CD14-positive monocyte (primary cell): ENCODE data around the gene HLTF. TPM values are rescaled to one million over a fixed set of nuclear protein-coding genes. Genes with fewer than 3 reads are reported as not detected.

Experiments
- DNase-seq, 3 donors: peaks; one replicate each; pipeline ENCODE4 v3.0.0-alpha.2; 2011 to 2022
- H2AFZ ChIP-seq: 2 replicates; pipeline ENCODE4 v1.6.0; 2012; ENCODE audit warnings: mild to moderate bottlenecking, low read depth, low read length, inconsistent platforms; ENCODE audit not compliant: insufficient read depth, poor library complexity, severe bottlenecking
- H3K27ac ChIP-seq, 2 donors: 1 replicate in 1 of 2; 2 replicates in 1 of 2; pipeline ENCODE4 v1.5.1; 2012 to 2013; ENCODE audit warnings: low read length in 2 of 2, control low read depth in 1 of 2, inconsistent platforms in 1 of 2, low read depth in 1 of 2, mild to moderate bottlenecking in 1 of 2
- H3K27me3 ChIP-seq, 2 donors: one replicate each; pipeline versions ENCODE4 v1.6.0 to v1.6.1; 2011 to 2013; ENCODE audit warnings: low read length in 2 of 2; ENCODE audit not compliant: control insufficient read depth in 2 of 2, insufficient read depth in 2 of 2
- H3K36me3 ChIP-seq, 2 donors: replicated peaks in 1 of 2; 1 replicate in 1 of 2; 2 replicates in 1 of 2; pipeline versions ENCODE4 v1.5.1 to v1.6.1; 2012 to 2013; ENCODE audit warnings: low read length in 2 of 2, control low read depth in 1 of 2, inconsistent platforms in 1 of 2, mild to moderate bottlenecking in 1 of 2; ENCODE audit not compliant: insufficient read depth in 2 of 2, control insufficient read depth in 1 of 2
- H3K4me1 ChIP-seq, 2 donors: 1 replicate in 1 of 2; 2 replicates in 1 of 2; pipeline versions ENCODE4 v1.5.1 to v1.6.1; 2012 to 2013; ENCODE audit warnings: low read length in 2 of 2, control low read depth in 1 of 2, inconsistent platforms in 1 of 2, mild to moderate bottlenecking in 1 of 2, moderate library complexity in 1 of 2; ENCODE audit not compliant: insufficient read depth in 2 of 2, control insufficient read depth in 1 of 2
- H3K4me2 ChIP-seq: replicated peaks from 2 replicates; pipeline ENCODE3; 2012; ENCODE audit warnings: low read length, moderate library complexity, mild to moderate bottlenecking; ENCODE audit not compliant: poor library complexity, severe bottlenecking; ENCODE audit errors: extremely low read depth
- H3K4me3 ChIP-seq, 3 experiments: fragments of 200-600 bp in 1 of 3; sonication (generic) in 1 of 3; replicated peaks in 1 of 3; 1 replicate in 2 of 3; 2 replicates in 1 of 3; pipeline ENCODE4 v1.5.1; 2011 to 2013; ENCODE audit warnings: low read length in 3 of 3, mild to moderate bottlenecking in 3 of 3, control low read depth in 2 of 3, low read depth in 2 of 3, inconsistent platforms in 1 of 3, moderate library complexity in 1 of 3
- H3K79me2 ChIP-seq: 2 replicates; pipeline ENCODE4 v1.6.0; 2012; ENCODE audit warnings: mild to moderate bottlenecking, control low read depth, inconsistent platforms, low read length, moderate library complexity; ENCODE audit not compliant: insufficient read depth
- H3K9ac ChIP-seq: 2 replicates; pipeline ENCODE4 v1.6.0; 2017; ENCODE audit warnings: low read length, mild to moderate bottlenecking; ENCODE audit not compliant: insufficient read depth, poor library complexity, severe bottlenecking
- H3K9me3 ChIP-seq, 2 donors: replicated peaks in 1 of 2; 1 replicate in 1 of 2; 2 replicates in 1 of 2; pipeline versions ENCODE4 v1.5.1 to v1.6.1; 2012 to 2013; ENCODE audit warnings: low read length in 2 of 2, control low read depth in 1 of 2; ENCODE audit not compliant: control insufficient read depth in 1 of 2, insufficient read depth in 1 of 2
- H4K20me1 ChIP-seq: 2 replicates; pipeline ENCODE4 v1.6.0; 2012; ENCODE audit warnings: mild to moderate bottlenecking, low read length, control low read depth, moderate library complexity; ENCODE audit not compliant: insufficient read depth
- H3K27ac Mint-ChIP-seq, 7 donors: one replicate each; pipeline ENCODE4 v1.8.0; 2020; ENCODE audit warnings: mild to moderate bottlenecking in 7 of 7, mixed read lengths in 7 of 7, moderate library complexity in 6 of 7, inconsistent platforms in 2 of 7
- H3K27me3 Mint-ChIP-seq, 3 donors: one replicate each; pipeline ENCODE4 v1.8.0; 2021 to 2022; ENCODE audit warnings: low read depth in 3 of 3, mild to moderate bottlenecking in 3 of 3, mixed read lengths in 3 of 3, moderate library complexity in 3 of 3, inconsistent platforms in 1 of 3
- H3K36me3 Mint-ChIP-seq, 2 donors: one replicate each; pipeline ENCODE4 v1.8.0; 2020; ENCODE audit warnings: mixed read lengths in 2 of 2, inconsistent platforms in 1 of 2, mild to moderate bottlenecking in 1 of 2
- H3K4me1 Mint-ChIP-seq: one replicate; pipeline ENCODE4 v1.8.0; 2020; ENCODE audit warnings: mild to moderate bottlenecking, mixed read lengths
- H3K4me3 Mint-ChIP-seq, 2 donors: one replicate each; pipeline ENCODE4 v1.8.0; 2020; ENCODE audit warnings: mild to moderate bottlenecking in 2 of 2, mixed read lengths in 2 of 2, moderate library complexity in 1 of 2
- H3K9me3 Mint-ChIP-seq, 7 donors: one replicate each; pipeline ENCODE4 v1.8.0; 2020 to 2022; ENCODE audit warnings: mixed read lengths in 7 of 7, mild to moderate bottlenecking in 6 of 7, moderate library complexity in 6 of 7, inconsistent platforms in 2 of 7
- WGBS: methylation state at CpG from one replicate; pipeline ENCODE4 v1.1.5; 2013; ENCODE audit warnings: missing lambda C conversion rate; ENCODE audit not compliant: insufficient coverage; 5-methylcytosine and 5-hydroxymethylcytosine counted together
- intact Hi-C, 2 donors: fragments of 100-400 bp; cut with micrococcal nuclease; formaldehyde crosslinking; loops; one replicate each; pipeline versions ENCODE4 v1.15.0 to v1.15.1; 2023
- polyA minus RNA-seq: library from RNA; depleted of rRNA, polyadenylated mRNA; stranded (reverse); fragments of >200 nt; gene quantifications from 2 replicates; pipeline ENCODE4 v1.2.3, GENCODE V29; 2012
- polyA plus RNA-seq, 3 donors: library from polyadenylated mRNA; depleted of rRNA in 1 of 3; unstranded in 2 of 3; stranded (reverse) in 1 of 3; fragments of 300-500 nt in 2 of 3; fragments of >200 nt in 1 of 3; fragmentation: Illumina TruSeq in 2 of 3; gene quantifications; 1 replicate in 2 of 3; 2 replicates in 1 of 3; pipeline ENCODE4 v1.2.3, GENCODE V29; 2012 to 2021
- total RNA-seq, 12 experiments: library from RNA in 1 of 12; stranded (reverse) in 1 of 12; fragments of 120-200 nt in 1 of 12; gene quantifications; one replicate each; pipeline ENCODE4 v1.2.4 and lab custom pipeline; 2013 to 2026; ENCODE audit warnings: mixed read lengths in 6 of 12, inconsistent platforms in 1 of 12
- TF ChIP-seq, protein P1 (sequence below): fragments of 200-600 bp; IDR thresholded peaks from one replicate; pipeline ENCODE4 v1.8.0; 2022; ENCODE audit warnings: antibody characterized with exemption, mild to moderate bottlenecking

Gene HLTF
- total RNA-seq (2013): 4.4 TPM
- 1 to 10 TPM; 2.0 to 4.6 (median 2.7) TPM for polyA plus RNA-seq
- polyA minus RNA-seq: 1.4 and 2.6 TPM in 2 replicates
- total RNA-seq (lab: John Stamatoyannopoulos, UW): 2.3 to 33.2 (median 8.2) reads per million in 11 experiments

GRCh38 chr3:149086232-149086988 lies at the start of gene HLTF:
Gene HLTF (minus strand): TSS chr3:149086533. CDS start chr3:149086336, 197 bp downstream.
- intact Hi-C loops: no loop called here
- Histone ChIP-seq H3K9me3 (no peaks in the 10 kb centered on the region), H3K27me3 (no peaks in the 10 kb centered on the region), H3K4me2 (peak within 1 kb of the TSS; percentile 99), H3K27ac (peak within 1 kb of the TSS; percentile 19 to 80), H3K9ac (peak within 1 kb of the TSS; percentile 74), H3K36me3 (no peaks in the 10 kb centered on the region), H3K4me3 (peak within 1 kb of the TSS; percentile 76 to 99 (median 84)), H4K20me1 (no peaks in the 10 kb centered on the region), H3K4me1 (peaks cover 10 to 14% of the 10 kb centered on the region in 2 donors), H2AFZ (peak within 1 kb of the TSS; percentile 99), H3K79me2 (peaks cover 32% of the 10 kb centered on the region)
- Mint-ChIP-seq H3K27me3 (peaks cover 0 to 2% (median 2%) of the 10 kb centered on the region in 3 donors), H3K36me3 (peaks cover 4 to 7% of the 10 kb centered on the region in 2 donors), H3K4me3 (peak within 1 kb of the TSS; percentile 98 to 99), H3K27ac (peak within 1 kb of the TSS; percentile 57 to 90 (median 79)), H3K4me1 (peaks cover 15% of the 10 kb centered on the region), H3K9me3 (peaks cover 0 to 2% (median 0%) of the 10 kb centered on the region in 7 donors)
- TF ChIP-seq, protein P1, sequence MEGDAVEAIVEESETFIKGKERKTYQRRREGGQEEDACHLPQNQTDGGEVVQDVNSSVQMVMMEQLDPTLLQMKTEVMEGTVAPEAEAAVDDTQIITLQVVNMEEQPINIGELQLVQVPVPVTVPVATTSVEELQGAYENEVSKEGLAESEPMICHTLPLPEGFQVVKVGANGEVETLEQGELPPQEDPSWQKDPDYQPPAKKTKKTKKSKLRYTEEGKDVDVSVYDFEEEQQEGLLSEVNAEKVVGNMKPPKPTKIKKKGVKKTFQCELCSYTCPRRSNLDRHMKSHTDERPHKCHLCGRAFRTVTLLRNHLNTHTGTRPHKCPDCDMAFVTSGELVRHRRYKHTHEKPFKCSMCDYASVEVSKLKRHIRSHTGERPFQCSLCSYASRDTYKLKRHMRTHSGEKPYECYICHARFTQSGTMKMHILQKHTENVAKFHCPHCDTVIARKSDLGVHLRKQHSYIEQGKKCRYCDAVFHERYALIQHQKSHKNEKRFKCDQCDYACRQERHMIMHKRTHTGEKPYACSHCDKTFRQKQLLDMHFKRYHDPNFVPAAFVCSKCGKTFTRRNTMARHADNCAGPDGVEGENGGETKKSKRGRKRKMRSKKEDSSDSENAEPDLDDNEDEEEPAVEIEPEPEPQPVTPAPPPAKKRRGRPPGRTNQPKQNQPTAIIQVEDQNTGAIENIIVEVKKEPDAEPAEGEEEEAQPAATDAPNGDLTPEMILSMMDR: no peak
- DNase-seq: peak; percentile 86 to 89 (median 87)
- 7% methylated on average over 57 of the region's 57 CpGs for WGBS

- Mint-ChIP-seq H3K4me3 (no peak overlapping the region), H3K4me1 (peaks cover 30% of the 10 kb centered on the region), H3K27ac (peak overlapping the region in 1 of 7 donors; percentile 31), H3K27me3 (peaks cover 0 to 2% (median 0%) of the 10 kb centered on the region in 3 donors), H3K9me3 (no peaks in the 10 kb centered on the region), H3K36me3 (peaks cover 19 to 25% of the 10 kb centered on the region in 2 donors)
- intact Hi-C loops: no loop called here
- Histone ChIP-seq H3K4me3 (no peak overlapping the region), H4K20me1 (peaks cover 6% of the 10 kb centered on the region), H3K9me3 (no peaks in the 10 kb centered on the region), H2AFZ (no peak overlapping the region), H3K4me2 (no peak overlapping the region), H3K27ac (peak overlapping the region in 1 of 2 donors; percentile 21), H3K4me1 (peaks cover 19 to 30% of the 10 kb centered on the region in 2 donors), H3K36me3 (peaks cover 0 to under 1% of the 10 kb centered on the region in 2 donors), H3K79me2 (peaks cover 90% of the 10 kb centered on the region), H3K27me3 (no peaks in the 10 kb centered on the region), H3K9ac (no peak overlapping the region)
- TF ChIP-seq, protein P1: no peak
- WGBS: 100% methylated on average over 1 of the region's 3 CpGs
- no peak for DNase-seq
Measured at GRCh38 chr3:149134575-149134974, 48.2 kb upstream of the HLTF start.
